GM21526 (cell line): ENCODE measurements around the gene ACSF3.

Source experiments
- ATAC-seq: cut with Tn5 transposase; IDR thresholded peaks from one replicate; pipeline ENCODE4 v1.9.1; 2021; ENCODE audit warnings: moderate library complexity; ENCODE audit not compliant: unreplicated experiment, low FRiP score

Gene ACSF3

GRCh38 chr16:89105599-89106151 is 12.0 kb downstream of the ACSF3 start:
- no peak for ATAC-seq

- ATAC-seq, result no peak
Observed at GRCh38 chr16:89106533-89107202, 13.0 kb downstream of the ACSF3 start.

GRCh38 chr16:89107203-89107582 is 13.5 kb downstream of the ACSF3 start:
- no peak for ATAC-seq

- ATAC-seq, result no peak
Observed at GRCh38 chr16:89108416-89108815, 14.8 kb downstream of the ACSF3 start.

GRCh38 chr16:89110641-89111040 is 17.0 kb downstream of the ACSF3 start:
- no peak for ATAC-seq

- no peak for ATAC-seq
Observed at GRCh38 chr16:89111263-89111662, 17.6 kb downstream of the ACSF3 start.

GRCh38 chr16:89112377-89113151 is 18.9 kb downstream of the ACSF3 start:
- no peak for ATAC-seq

- ATAC-seq, result no peak
Observed at GRCh38 chr16:89113152-89113547, 19.5 kb downstream of the ACSF3 start.

GRCh38 chr16:89113661-89114060 is 20.0 kb downstream of the ACSF3 start:
- ATAC-seq, result no peak

- no peak for ATAC-seq
Observed at GRCh38 chr16:89114159-89114981, 20.7 kb downstream of the ACSF3 start.

GRCh38 chr16:89115216-89115861 is 21.7 kb downstream of the ACSF3 start:
- ATAC-seq, result peak; percentile 56

GRCh38 chr16:89116341-89117226 is 22.9 kb downstream of the ACSF3 start:
- no peak for ATAC-seq

GRCh38 chr16:89117227-89117974 is 23.7 kb downstream of the ACSF3 start:
- no peak for ATAC-seq

- no peak for ATAC-seq
Observed at GRCh38 chr16:89117975-89118289, 24.3 kb downstream of the ACSF3 start.

GRCh38 chr16:89118361-89119165 is 24.9 kb downstream of the ACSF3 start:
- ATAC-seq, result no peak

GRCh38 chr16:89119166-89119621 is 25.5 kb downstream of the ACSF3 start:
- no peak for ATAC-seq

GRCh38 chr16:89119661-89120141 is 26.0 kb downstream of the ACSF3 start:
- ATAC-seq, result no peak

- ATAC-seq, result no peak
Observed at GRCh38 chr16:89120281-89120680, 26.6 kb downstream of the ACSF3 start.
